Heart left ventricle (tissue), 13 donors: Measurements from ENCODE around the gene CYBA.

ENCODE experiments used
- CTCF ChIP-seq, 12 donors: fragments of 200-600 bp; sonication (generic) in 4 of 12; IDR thresholded peaks; one replicate each; pipeline versions ENCODE4 v1.5.0 to v1.8.0; 2018 to 2022; ENCODE audit warnings: antibody characterized with exemption in 12 of 12, mild to moderate bottlenecking in 5 of 12
- POLR2A ChIP-seq, 2 donors: fragments of 450-650 bp; IDR thresholded peaks; one replicate each; pipeline ENCODE4 v1.6.1; 2017; ENCODE audit warnings: antibody characterized with exemption in 2 of 2, mild to moderate bottlenecking in 2 of 2, moderate library complexity in 2 of 2
- donor health status: ischemic (EF 13 %, LVEDD 7.1; RV severe dilation, severe dysfunction).
- donor health status: DM: no; HTN: yes; CAD: no.
- donor health status: DM: no; HTN: no; CAD: no.
- donor health status: ischemic (EF 25% LVEDD 6.9; RV normal size, moderate dysfunction).
- donor health status: ischemic (EF 25% LVEDD 5.7; RV mildly dilated, moderate dysfunction).
- donor health status: ischemic (EF 35%, LVEDD 5.7; RV mildly dilated, moderate dysfunction).
- donor health status: nonischemic (EF 11% LVEDD 7.7; RV severe dilation, severe dysfunction).
- donor health status: DM: yes; HTN: yes; CAD: no.
- donor health status: PGD.
- donor health status: ischemic (EF 29% LVEDD 5.4; RV normal size, mild dysfunction).
- donor health status: nonischemic (EF 23%, LVEDD 6.1; RV moderate dilation, normal function).

GRCh38 chr16:88681709-88682451 lies 31.0 kb upstream of the CYBA start:
- TF ChIP-seq CTCF (IDR thresholded peaks at IDR 0.05) = no peak
- TF ChIP-seq POLR2A (IDR thresholded peaks at IDR 0.05) = no peak
